Measurements from ENCODE around the gene ITPRIPL1.

ITPRIPL1 gene

GRCh38 chr2:96361751-96362150 lies 36.6 kb downstream of the ITPRIPL1 start:
- DNase-seq = no peak

GRCh38 chr2:96369186-96369585 lies 44.1 kb downstream of the ITPRIPL1 start:
- no peak for DNase-seq

- no peak for DNase-seq
Observed at GRCh38 chr2:96374211-96374951, 49.3 kb downstream of the ITPRIPL1 start.

All from NK-92 treated with Interleukin-12 subunit alpha and Interleukin-12 subunit beta, amount 100 ng/mL, for 24 hours (cell line).